ENCODE results near the gene PRR5L.

- TF ChIP-seq, protein P1, sequence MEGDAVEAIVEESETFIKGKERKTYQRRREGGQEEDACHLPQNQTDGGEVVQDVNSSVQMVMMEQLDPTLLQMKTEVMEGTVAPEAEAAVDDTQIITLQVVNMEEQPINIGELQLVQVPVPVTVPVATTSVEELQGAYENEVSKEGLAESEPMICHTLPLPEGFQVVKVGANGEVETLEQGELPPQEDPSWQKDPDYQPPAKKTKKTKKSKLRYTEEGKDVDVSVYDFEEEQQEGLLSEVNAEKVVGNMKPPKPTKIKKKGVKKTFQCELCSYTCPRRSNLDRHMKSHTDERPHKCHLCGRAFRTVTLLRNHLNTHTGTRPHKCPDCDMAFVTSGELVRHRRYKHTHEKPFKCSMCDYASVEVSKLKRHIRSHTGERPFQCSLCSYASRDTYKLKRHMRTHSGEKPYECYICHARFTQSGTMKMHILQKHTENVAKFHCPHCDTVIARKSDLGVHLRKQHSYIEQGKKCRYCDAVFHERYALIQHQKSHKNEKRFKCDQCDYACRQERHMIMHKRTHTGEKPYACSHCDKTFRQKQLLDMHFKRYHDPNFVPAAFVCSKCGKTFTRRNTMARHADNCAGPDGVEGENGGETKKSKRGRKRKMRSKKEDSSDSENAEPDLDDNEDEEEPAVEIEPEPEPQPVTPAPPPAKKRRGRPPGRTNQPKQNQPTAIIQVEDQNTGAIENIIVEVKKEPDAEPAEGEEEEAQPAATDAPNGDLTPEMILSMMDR (IDR thresholded peaks at IDR 0.05; ENCODE audit: low read depth, low read length, poor library complexity, severe bottlenecking), result no peak
- TF ChIP-seq EZH2phosphoT487 (IDR thresholded peaks at IDR 0.05; ENCODE audit: borderline replicate concordance, low read length), result no peak
These were observed 8.3 kb downstream of the PRR5L start for GRCh38 chr11:36304351-36304750.
